NCI-H1105 treated with DMSO at 0.1 percent for 48 hours (cell line): ENCODE data around the gene KIF17.

Experiments
- DNase-seq: peaks from one replicate; lab custom pipeline; 2025; lab: John Stamatoyannopoulos, UW

KIF17 gene

DNA sequence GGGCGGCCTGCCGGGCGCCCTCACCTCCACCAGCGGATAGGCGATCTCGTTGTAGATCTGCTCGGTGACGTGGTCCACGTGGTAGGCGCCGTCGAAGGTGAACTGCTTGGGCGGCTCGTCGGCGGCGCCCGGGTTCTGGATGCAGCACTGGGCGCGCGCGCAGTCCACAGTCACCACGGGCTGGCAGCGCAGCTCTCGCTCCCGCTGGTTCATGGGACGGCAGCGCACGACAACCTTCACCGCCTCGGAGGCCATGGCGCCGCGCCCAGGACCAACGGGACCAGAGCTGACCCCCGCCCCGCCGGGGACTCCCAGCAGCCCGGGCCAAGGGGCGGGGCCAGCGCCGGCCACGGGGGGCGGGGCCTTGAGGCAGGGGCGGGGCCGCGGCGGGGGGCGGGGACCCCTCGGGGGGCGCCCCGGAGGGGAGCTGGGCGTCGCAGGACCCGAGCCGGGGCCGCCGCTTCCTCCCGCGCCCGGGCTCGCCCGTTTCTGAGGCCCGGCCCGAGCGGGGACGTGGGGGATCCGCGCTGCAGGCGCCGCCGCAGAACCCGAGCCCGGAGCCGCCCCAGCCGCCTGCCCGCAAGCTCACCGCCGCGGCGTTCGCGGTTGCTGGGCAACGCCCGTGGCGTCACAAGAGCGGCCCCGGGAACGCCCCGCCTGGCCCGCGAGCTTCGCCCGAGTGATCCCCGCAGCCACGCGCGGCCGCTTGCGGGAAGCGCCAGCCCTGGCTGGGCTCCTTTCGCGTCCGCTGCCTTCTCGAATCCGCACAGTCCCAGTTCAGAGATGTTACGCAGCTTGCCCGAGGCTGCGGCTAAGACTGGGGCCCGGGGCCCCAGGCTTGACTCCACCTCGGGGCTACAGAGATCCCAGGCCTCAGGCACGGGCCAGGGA, at the start of gene KIF17:
Gene KIF17 (minus strand): TSS at position 556 of the 891 bp plus-strand sequence. CDS start 301 bp downstream, at position 255.
- DNase-seq = peak; percentile 44

DNA sequence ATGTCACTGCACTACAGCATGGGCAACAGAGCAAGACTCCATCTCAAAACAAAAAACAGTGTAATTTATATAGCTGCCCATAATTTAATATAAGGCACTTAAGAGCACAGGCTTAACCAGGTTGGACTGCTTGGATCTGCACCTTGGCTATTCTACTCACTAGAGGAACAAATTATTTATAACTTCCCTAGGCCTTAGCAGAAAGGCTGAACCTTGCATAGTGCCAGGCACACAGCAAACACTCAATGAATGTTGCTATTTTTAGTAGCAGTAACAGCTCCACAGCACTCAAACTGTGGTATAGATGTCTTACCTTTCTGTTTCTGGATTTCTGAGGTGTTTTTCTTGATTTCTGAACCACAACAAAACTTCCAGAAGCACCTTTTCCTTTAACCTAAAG, 49.5 kb upstream of the KIF17 start:
- no peak for DNase-seq

- DNase-seq = no peak
These were observed 45.6 kb upstream of the KIF17 start for GRCh38 chr1:20763417-20763816.

GRCh38 chr1:20760322-20760721, 42.5 kb upstream of the KIF17 start:
- DNase-seq = no peak

DNA sequence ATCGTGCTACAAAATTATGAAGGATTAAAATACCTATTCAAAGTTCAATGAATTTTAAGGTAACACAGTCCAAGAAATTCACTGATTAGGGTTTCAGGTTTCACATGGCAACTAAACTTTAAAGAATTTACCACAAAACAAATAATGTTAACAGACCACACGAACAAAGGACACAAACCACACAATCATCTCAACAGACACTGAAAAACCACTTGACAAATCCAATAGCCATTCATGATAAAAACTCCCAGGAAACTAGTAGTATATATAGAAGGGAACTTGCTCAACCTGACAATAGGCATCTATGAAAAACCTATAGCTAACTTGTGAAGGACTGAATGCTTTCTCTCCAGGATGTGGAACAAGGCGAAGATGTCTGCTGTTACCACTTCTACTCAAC, 35.8 kb upstream of the KIF17 start:
- DNase-seq = no peak

DNA sequence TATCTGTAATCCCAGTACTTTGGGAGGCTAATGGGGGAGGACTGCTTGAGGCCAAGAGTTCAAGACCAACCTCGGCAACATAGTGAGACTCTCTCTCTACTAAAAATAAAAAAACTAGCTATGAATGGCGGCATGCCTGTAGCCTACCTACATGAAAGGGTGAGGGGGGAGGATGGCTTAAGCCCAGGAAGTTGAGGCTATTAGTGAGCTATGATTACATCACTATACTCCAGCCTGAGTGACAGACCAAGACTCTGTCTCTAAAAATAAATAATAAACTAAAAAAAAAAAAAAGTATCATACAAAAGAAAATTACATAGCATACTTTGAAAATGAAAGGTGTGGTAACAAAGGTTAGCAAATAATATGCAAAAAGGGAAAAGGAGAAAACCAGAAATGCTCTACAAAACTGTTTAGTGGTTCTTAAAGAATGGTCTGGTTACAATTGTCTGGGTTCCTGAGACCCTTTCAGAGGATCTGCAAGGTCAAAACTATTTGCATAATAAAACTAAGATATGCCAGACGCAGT, 33.7 kb upstream of the KIF17 start:
- no peak for DNase-seq

DNA sequence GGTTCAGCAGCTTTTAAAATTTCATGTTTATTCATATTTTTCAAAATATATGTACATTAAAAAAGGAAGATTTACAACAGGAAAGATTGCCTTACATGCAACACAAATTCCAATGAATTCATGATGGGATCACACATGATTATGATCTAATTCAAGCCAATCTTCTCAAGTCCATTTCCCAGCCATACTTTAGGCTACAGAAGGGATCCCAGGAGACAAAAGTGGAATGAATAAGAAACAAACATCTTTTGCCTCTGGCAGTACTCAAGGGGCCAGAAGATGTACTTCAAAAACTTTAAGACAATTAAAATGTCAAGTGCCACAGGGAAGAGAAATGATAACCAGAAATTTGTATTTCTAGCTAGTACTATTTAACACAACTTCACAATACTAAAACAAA, 24.9 kb upstream of the KIF17 start:
- no peak for DNase-seq

DNA sequence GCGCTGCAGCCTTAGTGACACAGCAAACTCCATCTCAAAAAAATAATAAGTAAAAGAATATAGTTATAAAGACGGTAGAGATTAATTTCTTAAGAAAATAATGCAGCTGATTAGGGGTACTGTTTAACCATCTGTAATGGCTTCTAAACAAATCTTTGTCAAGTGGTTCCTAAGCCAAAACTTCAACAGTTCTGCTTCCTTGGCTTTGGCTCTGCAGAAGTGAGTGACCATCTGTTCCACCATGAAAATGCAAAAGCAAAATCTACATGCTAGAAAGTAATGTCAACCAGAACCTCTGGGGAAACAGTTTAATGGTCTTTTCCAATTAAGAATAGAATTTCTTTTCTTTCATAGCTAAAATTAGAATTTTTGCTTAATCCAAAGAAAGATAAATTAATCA, 23.0 kb upstream of the KIF17 start:
- DNase-seq = no peak

GRCh38 chr1:20739225-20739624, 21.4 kb upstream of the KIF17 start:
- no peak for DNase-seq

GRCh38 chr1:20735581-20736111, 17.8 kb upstream of the KIF17 start:
- no peak for DNase-seq

- DNase-seq = peak; percentile 32
These were observed 15.7 kb upstream of the KIF17 start for GRCh38 chr1:20733360-20733975.

- DNase-seq = peak; percentile 65
These were observed 15.0 kb upstream of the KIF17 start, which contains the start of gene SH2D5 for GRCh38 chr1:20732588-20733359. SH2D5 (minus strand) TSS chr1:20732703; CDS start chr1:20728044, 4,659 bp downstream.

- DNase-seq = peak; percentile 64
These were observed 14.3 kb upstream of the KIF17 start for GRCh38 chr1:20732071-20732587.

- no peak for DNase-seq
These were observed 13.5 kb upstream of the KIF17 start for GRCh38 chr1:20731057-20731991.

DNA sequence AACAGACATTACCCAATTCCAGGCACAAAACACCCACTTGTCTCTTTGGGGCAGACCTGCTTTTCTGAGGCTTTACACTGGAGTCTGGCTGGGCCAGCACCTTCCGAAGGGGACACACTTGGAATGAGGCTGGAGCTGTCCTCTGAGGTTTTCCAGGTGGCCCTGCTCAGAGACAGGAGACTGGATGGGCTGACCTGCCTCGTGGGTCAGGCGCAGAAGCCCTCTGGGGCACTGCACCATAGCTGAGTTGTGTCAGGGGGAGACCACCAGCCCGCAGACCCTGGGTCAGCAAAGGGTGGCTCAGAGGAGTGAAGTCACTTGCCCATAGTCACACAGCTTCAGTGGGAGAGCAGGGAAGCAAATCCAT, 12.9 kb upstream of the KIF17 start:
- no peak for DNase-seq

DNA sequence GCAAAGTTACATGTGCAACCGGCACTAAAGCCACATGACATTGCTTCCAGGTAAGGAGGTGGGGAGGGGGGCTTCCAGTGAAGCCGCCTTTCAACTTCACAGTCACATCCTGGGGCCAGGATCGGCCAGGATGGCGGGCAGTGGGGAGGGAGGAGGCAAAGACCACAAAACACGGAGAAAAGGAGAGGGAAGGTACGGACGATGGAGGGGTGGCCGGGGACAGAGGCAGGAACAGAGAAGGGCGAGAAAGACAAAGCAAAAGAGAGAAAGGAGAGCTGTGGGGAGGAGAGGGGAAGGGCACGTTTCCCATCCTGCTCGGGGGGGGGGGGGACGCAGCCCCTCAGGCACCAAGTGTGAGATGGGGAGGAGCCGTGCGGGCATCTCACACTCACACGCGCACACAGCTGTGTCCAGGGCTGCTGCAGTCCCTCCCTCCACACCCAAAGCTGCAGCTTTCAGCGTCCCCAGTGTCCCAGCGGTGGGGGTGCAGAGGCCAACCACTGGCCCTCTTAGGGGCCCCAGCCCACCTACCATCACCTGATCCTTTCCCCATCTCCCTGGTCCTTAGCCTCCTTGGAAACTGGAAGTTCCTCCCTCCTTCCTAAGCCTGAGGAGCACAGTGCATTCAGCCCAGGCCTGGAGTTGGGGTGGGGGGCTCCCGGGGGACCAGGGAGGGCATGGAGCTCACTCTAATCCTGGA, 12.3 kb upstream of the KIF17 start:
- no peak for DNase-seq

GRCh38 chr1:20729155-20729931, 11.5 kb upstream of the KIF17 start:
- peak; percentile 52 for DNase-seq

GRCh38 chr1:20728371-20729154, 10.8 kb upstream of the KIF17 start:
- DNase-seq = no peak
